H1 (cell line): ENCODE results near the gene LCE7A.

Experiments
- CHD2 ChIP-seq: IDR thresholded peaks from 2 replicates; pipeline ENCODE4 v1.6.1; 2012; ENCODE audit warnings: low read length, improper control_type of control experiment
- CTCF ChIP-seq, 3 experiments: IDR thresholded peaks; 1 replicate in 2 of 3; 2 replicates in 1 of 3; pipeline versions ENCODE4 v1.5.1 to v1.6.1; 2011; ENCODE audit warnings: low read length in 3 of 3, mild to moderate bottlenecking in 3 of 3, inconsistent platforms in 2 of 3, low read depth in 1 of 3, moderate library complexity in 1 of 3; ENCODE audit not compliant: insufficient read depth in 1 of 3; ENCODE audit errors: control extremely low read depth in 1 of 3
- EZH2 ChIP-seq: fragments of 200-600 bp; sonication (generic); IDR thresholded peaks from 2 replicates; pipeline ENCODE4 v1.7.1; 2012; ENCODE audit warnings: low read depth, mild to moderate bottlenecking, moderate library complexity, low read length, inconsistent platforms; ENCODE audit not compliant: severe bottlenecking
- HDAC6 ChIP-seq: IDR thresholded peaks from one replicate; pipeline ENCODE4 v1.7.1; 2012; ENCODE audit warnings: low read depth, mild to moderate bottlenecking, inconsistent platforms, low read length, moderate library complexity
- KDM5A ChIP-seq: fragments of 200-600 bp; IDR thresholded peaks from 2 replicates; pipeline ENCODE4 v1.7.1; 2012; ENCODE audit warnings: mild to moderate bottlenecking, low read length, inconsistent platforms, mixed read lengths
- POLR2A ChIP-seq, 2 experiments: IDR thresholded peaks; 1 replicate in 1 of 2; 2 replicates in 1 of 2; pipeline ENCODE4 v1.6.1; 2011; ENCODE audit warnings: low read depth in 2 of 2, low read length in 2 of 2, mild to moderate bottlenecking in 2 of 2; ENCODE audit errors: control extremely low read depth in 1 of 2
- POLR2AphosphoS5 ChIP-seq: IDR thresholded peaks from 2 replicates; pipeline ENCODE4 v1.6.1; 2011; ENCODE audit warnings: low read depth, low read length
- POU5F1 ChIP-seq: IDR thresholded peaks from 2 replicates; pipeline ENCODE4 v1.6.1; 2011; ENCODE audit warnings: low read depth, mild to moderate bottlenecking, low read length, moderate library complexity
- ZNF274 ChIP-seq: IDR thresholded peaks from 2 replicates; pipeline ENCODE4 v1.7.0; 2012; ENCODE audit warnings: low read length, borderline replicate concordance; ENCODE audit errors: extremely low read depth

- TF ChIP-seq POU5F1, result no peak
- TF ChIP-seq CTCF (IDR thresholded peaks at IDR 0.05; ENCODE audit: control extremely low read depth in 1 of 3, insufficient read depth in 1 of 3, low read depth in 1 of 3, low read length in 3 of 3), result no peak
- no peak for TF ChIP-seq EZH2
- TF ChIP-seq POLR2AphosphoS5, result no peak
- TF ChIP-seq ZNF274, result no peak
- no peak for TF ChIP-seq HDAC6
- no peak for TF ChIP-seq POLR2A (IDR thresholded peaks at IDR 0.05; ENCODE audit: control extremely low read depth in 1 of 2, low read depth in 2 of 2, low read length in 2 of 2)
- TF ChIP-seq KDM5A, result no peak
- no peak for TF ChIP-seq CHD2
Measured at GRCh38 chr1:152864443-152864842, 4.6 kb downstream of the LCE7A start.
